RCC 7860 (cell line): ENCODE data around the gene NPY4R2.
A peak's percentile ranks its signal among the peaks of the same experiment; 100 is the strongest.
"Not testable (repeated sequence)": the region's sequence is repeated elsewhere in the genome, so short reads cannot be mapped to it uniquely, and the experiment has no call there.

Experiments
- DNase-seq: peaks from one replicate; pipeline ENCODE4 v3.0.0-alpha.2; 2015; ENCODE audit warnings: low spot score
- FAIRE-seq: peaks from 2 replicates; lab custom pipeline; 2012; peaks lifted over from hg19 to GRCh38; lab: Jason Lieb, UNC

NPY4R2 gene, protein sequence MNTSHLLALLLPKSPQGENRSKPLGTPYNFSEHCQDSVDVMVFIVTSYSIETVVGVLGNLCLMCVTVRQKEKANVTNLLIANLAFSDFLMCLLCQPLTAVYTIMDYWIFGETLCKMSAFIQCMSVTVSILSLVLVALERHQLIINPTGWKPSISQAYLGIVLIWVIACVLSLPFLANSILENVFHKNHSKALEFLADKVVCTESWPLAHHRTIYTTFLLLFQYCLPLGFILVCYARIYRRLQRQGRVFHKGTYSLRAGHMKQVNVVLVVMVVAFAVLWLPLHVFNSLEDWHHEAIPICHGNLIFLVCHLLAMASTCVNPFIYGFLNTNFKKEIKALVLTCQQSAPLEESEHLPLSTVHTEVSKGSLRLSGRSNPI

DNA sequence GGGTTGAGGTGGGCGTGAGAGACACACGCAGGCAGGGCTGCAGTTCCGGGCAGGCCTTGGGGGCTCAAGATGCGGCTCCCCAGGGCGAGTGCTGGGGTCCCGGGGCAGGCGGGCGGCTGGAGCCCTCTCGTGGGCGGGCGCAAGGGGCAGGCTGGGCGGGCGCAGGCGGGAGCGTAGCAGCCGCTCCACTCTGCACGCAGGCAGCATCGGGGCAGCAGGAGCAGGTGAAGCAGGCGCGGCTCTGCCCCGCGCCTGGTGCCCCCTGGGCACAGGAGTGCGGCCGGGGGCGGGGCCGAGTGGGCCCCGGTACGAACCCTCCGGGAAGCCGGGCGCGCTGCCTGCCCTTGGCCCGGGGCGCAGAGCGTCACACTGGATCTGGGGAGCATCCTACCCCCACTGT, at the start of gene NPY4R2:
Gene NPY4R2 (plus strand): TSS at position 188 of the 400 bp plus-strand sequence. CDS start 3,326 bp downstream, outside the sequence.
- DNase-seq: not testable (repeated sequence)

DNA sequence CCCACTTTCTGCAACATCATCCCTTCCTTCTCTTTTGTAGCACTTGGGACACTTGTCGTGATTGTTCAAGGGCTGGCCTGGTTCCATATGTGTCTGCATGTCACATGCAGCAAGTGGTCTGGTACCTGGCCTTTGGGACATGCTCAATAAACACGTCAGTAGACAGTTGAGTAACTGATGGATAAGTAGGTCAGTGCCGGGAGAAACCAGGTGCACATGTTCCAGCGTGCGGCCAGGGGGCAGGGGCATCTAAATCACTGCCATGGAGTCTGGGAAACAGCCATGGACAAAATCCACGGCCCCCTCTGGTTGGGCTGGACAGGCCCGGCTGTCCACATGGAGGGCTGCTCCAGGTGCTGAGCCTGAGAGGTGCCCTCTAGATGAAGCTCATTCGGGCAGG, 47.6 kb upstream of the NPY4R2 start:
- FAIRE-seq, DNase-seq: not testable (repeated sequence)

More for the DNA sequence above, at the start of gene NPY4R2:
- not testable (repeated sequence) for FAIRE-seq

DNA sequence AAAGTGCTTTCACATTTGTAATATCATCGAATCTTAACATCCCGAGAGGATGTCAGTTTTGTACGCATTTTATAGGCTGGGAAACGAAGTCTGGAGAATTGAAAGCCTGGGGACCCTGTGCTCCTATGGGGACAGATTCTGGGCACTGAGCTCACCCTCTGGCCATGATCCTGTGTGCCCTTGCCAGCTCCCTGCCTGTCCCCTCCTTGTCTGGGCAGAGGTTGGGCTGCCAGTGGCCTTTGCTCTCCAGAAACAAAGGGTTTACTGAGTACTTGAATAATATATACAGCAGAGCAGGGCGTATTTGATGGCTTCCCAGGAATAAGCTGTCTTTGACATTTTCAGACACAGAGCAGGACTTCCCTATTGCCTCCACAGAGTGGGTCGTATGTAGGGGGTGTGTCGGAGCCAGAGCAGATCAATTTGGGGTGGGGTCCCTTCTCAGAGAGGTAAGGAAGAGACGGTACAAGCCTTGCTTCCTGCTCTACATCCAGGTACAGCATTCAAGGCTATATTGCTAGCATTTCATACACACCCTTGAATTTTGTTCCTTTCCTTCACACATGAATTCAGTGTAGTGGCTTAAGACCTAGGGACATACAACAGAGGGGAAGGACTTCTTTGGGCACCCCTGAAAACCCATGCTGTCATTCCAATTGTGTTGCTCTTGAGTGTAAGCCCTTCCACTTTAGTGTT, 46.8 kb upstream of the NPY4R2 start:
- FAIRE-seq, DNase-seq: not testable (repeated sequence)

DNA sequence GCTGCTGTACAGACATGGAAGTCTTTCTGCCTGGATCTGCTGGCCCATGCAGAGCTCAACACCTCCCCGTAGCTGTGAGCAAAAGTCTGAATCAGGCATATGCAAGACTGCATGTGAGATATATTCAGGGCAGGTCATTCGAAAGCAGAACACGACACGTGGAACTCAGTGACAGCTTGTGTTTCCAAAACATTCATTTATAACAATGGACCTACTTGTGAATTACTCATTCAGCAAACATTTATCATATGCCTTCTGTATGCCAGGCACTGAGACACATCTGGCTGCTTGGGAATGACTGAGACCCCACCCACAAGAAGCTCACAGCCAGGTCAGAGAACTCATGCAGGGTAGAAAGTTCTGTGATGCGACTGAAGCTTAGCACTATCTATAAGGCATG, 46.2 kb upstream of the NPY4R2 start:
- DNase-seq, FAIRE-seq: not testable (repeated sequence)

DNA sequence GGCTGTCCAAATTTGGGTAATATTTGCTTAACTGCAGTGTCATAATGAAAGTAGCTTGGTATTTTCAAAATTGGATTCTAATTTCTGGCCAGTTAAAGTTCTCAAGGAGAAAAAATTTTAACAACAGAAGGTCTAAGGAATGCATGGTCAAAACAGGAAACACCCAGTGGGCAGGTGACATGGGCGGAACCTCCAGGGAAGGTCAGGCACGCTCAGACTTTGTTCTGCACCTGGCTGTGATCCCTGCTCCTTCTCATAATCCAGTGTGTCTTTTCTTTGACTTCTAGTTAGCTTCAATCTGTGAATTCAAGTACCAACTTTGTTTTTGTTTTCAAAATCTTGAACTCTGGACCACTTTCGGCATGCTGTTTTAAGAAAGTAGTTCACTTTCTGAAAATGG, 34.2 kb upstream of the NPY4R2 start:
- DNase-seq, FAIRE-seq: not testable (repeated sequence)

DNA sequence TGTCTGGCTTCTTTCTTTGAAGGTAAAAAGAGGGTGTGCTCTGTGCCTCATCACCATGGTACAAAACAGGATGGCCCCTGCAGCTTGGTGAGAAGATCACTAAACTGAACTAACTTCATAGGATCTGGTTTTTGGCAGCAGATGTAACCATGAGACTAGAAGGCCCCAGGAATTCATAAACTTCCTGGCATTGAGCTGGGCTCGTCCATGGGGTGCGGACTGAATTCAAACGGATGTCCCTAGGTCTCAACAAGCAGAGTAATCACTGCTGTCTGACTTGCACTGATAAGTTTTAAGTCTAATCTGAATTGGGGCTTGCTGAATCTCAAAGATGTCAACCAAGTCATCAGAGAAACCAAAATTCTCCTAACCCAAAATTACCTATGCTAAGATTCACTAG, 33.5 kb upstream of the NPY4R2 start:
- not testable (repeated sequence) for DNase-seq, FAIRE-seq

DNA sequence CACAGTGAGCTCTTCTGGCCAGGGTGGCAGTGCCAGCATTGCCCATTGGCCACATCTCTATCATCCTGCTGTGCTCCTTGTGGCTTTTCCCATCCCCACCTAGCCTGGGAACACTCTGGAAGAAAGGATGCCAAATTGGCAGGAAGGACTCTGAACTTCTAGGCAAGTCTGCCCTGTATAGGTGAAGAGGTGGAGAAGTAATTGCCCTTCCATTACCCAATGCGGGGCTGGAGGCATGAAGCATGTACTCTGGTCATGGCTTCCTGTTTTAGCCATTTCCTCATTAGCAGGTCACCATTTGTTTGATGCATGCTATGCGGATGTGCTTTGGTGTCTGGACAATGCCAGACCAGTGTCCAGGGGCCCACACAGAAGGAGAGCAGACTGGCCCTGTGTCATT, 32.1 kb upstream of the NPY4R2 start:
- not testable (repeated sequence) for FAIRE-seq

DNA sequence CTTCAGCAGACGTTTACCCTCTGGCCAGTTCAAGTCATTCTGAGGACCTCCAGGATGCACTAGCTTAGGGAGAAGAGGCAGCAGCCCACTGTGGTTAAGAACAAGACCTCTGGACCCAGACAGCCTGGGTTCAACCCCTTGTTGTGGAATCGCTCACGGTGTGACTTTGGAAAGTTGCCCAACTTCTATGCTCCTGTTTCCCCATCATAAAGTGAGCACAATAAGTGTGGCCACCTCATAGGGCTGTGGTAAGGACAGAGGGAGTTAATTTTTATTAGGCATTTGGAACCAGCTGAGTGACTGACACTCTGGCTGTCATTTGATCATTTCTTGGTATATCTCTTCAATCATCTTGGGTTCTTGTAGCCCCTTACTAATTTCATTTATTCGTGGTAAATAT, 31.6 kb upstream of the NPY4R2 start:
- DNase-seq, FAIRE-seq: not testable (repeated sequence)

More for the DNA sequence above, 32.1 kb upstream of the NPY4R2 start:
- DNase-seq: not testable (repeated sequence)

DNA sequence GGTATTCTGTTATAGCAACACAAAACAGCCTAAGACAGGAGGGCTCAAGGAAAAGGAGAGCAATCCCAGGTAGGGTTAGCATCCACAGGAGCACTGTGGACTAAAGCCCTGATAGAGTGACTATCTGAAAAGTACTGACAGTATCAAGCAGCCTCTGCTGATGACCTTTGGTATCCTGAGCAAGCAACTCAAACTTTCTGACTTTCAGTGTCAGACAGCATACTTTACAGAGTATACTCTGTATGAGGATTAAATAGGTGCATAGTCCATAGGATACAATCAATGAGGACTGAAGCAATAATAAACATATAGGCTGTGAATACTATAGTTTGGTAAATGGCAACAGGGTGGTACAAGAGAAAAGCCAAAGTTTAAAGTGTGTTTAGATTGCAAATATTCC, 27.7 kb upstream of the NPY4R2 start:
- FAIRE-seq, DNase-seq: not testable (repeated sequence)

DNA sequence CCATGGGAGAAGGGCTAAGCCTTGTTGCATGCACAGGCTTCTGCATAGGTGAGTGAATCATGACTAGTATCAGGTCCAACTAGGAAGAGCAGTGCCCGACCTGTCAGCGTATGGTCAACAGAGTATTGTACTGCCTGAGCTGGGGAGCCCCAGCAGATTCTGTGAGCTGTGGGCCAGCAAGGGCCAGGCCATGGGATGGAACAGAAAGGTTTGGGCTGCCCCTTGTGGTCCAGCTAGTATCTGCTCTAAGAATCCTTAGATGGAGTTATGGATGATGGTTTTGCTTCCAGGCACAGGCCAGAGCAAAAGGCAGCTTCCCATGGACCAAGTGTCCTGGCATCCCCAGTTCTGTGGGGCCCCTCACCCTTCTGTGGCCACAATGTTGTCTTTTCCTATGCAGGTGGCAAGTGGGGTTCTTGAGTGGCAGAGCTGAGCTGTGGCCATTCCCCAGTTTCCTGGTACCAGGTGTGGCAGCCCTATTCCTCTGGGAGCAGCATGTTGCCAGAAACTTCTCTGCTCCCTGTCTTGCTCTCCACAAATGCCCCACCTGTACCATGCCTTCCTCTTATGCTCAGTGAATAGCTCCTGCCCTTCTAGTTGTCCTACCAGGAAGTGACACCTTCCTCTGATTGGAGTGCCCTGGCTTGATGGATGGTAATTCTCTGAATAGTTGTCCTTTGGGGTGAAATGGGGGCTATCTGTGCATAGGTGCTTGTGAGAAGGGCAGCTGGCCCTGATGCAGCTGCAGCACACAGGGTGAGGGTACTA, 25.8 kb upstream of the NPY4R2 start:
- not testable (repeated sequence) for FAIRE-seq, DNase-seq

DNA sequence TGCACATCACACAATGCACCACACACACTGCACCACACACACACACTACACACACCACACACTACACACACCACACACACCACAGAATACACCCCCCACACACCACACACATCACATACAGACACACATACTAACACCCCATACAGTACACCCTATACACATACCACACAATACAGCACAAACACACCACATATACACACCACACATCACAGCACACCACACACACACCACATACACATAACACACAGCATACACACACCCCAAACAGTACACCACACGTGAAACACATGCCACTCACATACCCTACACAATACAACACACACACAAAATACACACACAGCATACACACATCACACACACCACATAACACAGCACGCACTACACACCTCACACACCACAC, 23.9 kb upstream of the NPY4R2 start:
- FAIRE-seq, DNase-seq: not testable (repeated sequence)

DNA sequence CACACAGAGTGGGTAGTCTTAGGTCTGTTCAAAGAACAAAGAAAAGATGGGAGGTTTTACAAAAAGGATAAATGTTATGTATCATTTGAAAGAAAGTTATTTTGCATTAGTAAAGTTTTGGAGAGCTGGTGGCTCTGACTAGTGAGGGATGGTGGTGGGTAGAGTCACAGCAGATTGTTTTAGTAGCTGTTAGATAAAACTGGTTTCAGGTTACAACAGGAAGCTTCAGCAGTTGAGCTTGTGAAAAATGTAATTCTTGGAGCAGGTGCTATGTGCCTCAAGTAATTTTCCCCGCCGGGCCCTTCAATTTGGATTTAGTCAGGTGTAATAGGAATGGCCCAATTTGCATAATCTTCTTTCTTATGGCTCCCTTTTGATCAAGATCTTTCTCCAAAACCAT, 20.6 kb upstream of the NPY4R2 start:
- DNase-seq, FAIRE-seq: not testable (repeated sequence)

DNA sequence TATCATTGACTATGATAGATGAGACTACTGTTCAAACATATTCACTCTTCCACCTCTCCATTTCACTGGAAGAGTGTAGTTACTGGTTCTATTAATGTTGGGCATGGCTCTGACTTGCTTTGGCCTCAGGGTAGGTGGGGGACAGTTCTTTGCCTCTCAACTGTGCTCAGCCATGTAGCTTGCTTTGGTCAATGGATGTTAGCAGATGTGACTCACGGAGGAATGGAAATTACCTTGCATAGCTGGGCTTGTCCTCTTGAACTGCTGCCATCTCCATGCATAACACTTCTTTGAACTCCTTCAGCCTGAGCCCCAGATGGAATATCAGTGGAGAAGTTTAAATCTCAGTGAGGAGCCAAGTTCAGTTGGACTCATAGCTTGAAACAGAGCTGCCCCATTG, 9.1 kb upstream of the NPY4R2 start:
- not testable (repeated sequence) for FAIRE-seq, DNase-seq

DNA sequence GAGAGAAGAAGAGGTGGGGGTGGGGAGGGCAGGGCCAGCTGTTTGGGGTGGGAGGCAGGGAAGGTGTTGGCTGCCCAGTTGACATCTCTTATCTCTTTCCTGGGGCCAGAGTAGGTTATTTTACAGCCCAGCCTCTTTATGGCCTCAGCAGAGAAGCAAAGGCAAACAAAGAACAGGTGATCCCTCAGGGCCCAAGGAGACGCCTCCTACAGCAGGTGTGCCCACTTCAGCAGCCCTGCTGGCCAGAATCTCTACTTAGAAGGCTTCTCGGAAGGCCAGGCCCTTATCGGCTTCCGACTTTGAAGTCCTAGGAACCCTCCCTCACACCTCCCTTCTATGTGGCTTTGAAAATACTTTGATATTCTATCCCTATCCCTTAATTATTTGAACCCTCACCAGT, 8.0 kb upstream of the NPY4R2 start:
- not testable (repeated sequence) for DNase-seq, FAIRE-seq

DNA sequence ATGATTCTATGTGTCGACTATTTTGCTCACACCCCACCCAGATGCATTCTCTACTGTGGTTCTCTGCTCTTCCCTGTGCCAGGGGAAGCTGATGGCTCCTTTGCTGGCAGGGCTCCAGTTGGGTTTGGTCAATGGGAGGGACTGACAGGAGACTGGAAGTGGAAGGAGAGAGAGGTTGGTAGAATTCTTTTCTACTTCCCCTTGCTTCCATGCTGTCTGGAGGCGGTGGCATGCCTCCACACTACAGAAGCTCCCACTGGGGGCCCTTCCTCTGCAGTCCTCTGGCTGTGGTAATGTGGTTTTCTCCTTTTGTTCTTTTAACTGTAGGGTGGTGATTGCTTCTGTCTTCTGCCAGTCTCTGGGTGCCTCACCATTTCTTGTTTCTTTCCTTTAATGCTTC, 4.4 kb upstream of the NPY4R2 start:
- not testable (repeated sequence) for FAIRE-seq, DNase-seq

DNA sequence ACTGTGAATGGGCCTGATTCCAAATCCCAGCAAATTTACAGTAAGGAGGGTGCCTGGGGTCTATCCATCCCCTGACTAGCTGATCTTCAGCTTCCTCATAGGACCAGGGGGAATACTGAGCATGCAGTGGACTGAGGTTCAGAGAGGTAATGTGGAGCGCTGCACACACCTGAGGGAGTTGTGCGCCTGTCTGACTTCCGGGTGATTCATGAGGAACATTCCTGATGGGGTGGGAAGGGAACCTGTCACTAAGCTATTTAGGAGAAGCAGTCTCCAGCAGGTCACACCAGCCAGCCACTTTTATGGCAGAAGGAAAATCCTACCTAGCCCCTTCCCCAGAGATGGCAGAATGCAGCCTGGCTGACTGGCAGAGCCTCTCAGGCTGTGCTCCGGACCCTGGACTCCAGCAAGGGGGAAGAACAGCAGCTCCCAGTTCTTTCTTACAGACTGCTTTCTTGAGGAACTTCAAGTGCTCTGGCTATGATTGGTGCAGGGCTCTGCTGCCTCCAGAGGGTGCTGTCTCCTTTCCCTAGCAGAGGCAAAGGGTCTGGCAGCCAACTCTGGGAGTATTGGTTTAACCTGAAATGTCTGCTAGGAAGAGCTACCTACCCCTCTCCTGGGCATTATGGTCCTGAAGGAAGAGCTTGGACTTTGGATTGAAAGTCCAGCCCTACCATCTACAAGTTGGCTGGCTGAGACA, 2.5 kb upstream of the NPY4R2 start:
- DNase-seq, FAIRE-seq: not testable (repeated sequence)

DNA sequence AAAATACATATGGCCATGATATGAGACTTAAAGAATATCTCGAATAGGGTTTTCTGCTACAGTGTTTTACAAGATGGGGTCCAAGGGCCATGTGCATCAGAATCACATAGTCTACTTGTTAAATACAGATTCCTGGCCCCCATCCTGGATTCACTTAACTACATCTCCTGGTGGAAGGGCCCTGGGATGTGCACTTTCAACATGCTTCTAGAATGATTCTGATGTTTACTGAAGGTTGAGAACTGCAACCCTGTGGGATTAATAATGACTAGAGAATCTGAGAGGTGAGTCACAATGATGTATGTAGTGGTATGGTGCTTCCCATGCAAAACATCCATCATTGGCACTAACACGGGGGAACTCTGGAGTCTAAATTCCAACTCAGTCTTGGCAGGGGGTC, 2.1 kb downstream of the NPY4R2 start:
- DNase-seq: peak; percentile 53
- FAIRE-seq: not testable (repeated sequence)

DNA sequence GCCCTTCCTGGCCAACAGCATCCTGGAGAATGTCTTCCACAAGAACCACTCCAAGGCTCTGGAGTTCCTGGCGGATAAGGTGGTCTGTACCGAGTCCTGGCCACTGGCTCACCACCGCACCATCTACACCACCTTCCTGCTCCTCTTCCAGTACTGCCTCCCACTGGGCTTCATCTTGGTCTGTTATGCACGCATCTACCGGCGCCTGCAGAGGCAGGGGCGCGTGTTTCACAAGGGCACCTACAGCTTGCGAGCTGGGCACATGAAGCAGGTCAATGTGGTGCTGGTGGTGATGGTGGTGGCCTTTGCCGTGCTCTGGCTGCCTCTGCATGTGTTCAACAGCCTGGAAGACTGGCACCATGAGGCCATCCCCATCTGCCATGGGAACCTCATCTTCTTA, 4.0 kb downstream of the NPY4R2 start:
- not testable (repeated sequence) for DNase-seq, FAIRE-seq

DNA sequence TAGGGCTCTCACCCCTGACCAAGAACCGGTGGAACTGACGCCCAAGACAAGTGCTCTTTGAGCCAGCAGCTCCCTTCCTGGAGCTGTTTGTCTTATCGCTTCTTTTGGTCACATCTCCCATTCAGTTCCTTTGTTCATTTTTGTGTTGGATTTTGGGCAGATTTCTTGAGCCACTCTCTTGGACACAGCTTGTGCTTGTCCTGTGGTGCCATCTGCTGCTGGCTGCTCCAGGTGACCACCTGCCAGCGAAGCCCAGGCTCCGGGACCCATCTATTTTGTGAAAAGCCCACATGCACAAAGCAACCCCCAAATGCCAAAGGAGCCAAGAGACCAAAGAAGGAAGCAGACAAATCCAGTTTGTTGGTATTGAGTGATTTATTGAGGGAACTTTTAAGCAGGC, 6.2 kb downstream of the NPY4R2 start:
- not testable (repeated sequence) for DNase-seq, FAIRE-seq
